ENCODE measurements around the gene DSCAM.

The DSCAM gene

DNA sequence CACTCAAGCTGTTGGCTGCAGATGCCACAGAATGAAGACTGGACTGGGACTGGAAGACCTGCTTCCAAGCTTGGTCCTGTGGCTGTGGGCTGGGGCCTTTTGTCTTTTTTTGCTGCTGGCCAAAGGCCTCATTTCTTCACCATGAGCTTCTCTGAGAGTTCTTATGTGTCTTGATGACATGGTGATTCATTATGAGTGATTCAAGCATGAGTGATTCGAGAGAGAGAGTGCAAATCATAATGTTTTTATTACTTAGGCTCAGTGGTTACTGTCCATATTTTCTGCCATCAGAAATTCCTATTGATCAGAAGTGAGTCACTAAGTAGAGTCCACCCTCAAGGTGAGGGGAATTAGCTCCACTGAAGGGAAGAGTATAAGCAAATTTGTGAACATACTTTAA, 885.7 kb downstream of the DSCAM start:
- DNase-seq: no peak
